Right ventricle myocardium superior (tissue), 1 donor: ENCODE measurements around the gene SNX8. TPM values are rescaled to one million over a fixed set of nuclear protein-coding genes. Genes with fewer than 3 reads are reported as not detected.

Source experiments
- ATAC-seq: fragments of 200-7000 bp; cut with Tn5 transposase; one replicate; pipeline ENCODE4 v1.9.1; 2020; ENCODE audit warnings: mild to moderate bottlenecking; ENCODE audit not compliant: poor library complexity
- DNase-seq: peaks from one replicate; pipeline ENCODE4 v3.0.0-alpha.2; 2020
- intact Hi-C: fragments of 100-400 bp; cut with DNase I; formaldehyde crosslinking; loops from one replicate; pipeline ENCODE4 v1.11.2; 2022
- total RNA-seq: library from RNA; stranded (reverse); fragmentation: NEBNext Ultra II Directional; extraction: Animal tissue kit (Norgen Biotek cat#: 25700); gene quantifications from one replicate; pipeline ENCODE4 v1.2.1, GENCODE V29; 2021
- donor health status: DM: no; HTN: yes; CAD: no; lungs with severe emphysema.

The SNX8 gene
- total RNA-seq, 1 donor from 2014 or later, result 19.1 TPM

GRCh38 chr7:2301511-2301863 lies 12.8 kb downstream of the SNX8 start:
- no peak for ATAC-seq
- peak; percentile 11 for DNase-seq
- intact Hi-C loops, result no loop called here

- intact Hi-C loops, result no loop called here
- DNase-seq (peak; percentile 8), ATAC-seq (no peak)
Observed at GRCh38 chr7:2299870-2300512, 14.2 kb downstream of the SNX8 start.

GRCh38 chr7:2299131-2299829 lies 15.0 kb downstream of the SNX8 start:
- ATAC-seq (peak; percentile 39), DNase-seq (peak; percentile 24)
- intact Hi-C loops, result no loop called here

- intact Hi-C loops, result no loop called here
- no peak for ATAC-seq
Observed at GRCh38 chr7:2296832-2297231, 17.4 kb downstream of the SNX8 start.

GRCh38 chr7:2295936-2296620 lies 18.2 kb downstream of the SNX8 start:
- DNase-seq (no peak), ATAC-seq (no peak)
- intact Hi-C loops, result no loop called here

More at GRCh38 chr7:2296832-2297231, 17.4 kb downstream of the SNX8 start:
- no peak for DNase-seq

GRCh38 chr7:2290877-2291276 lies 23.4 kb downstream of the SNX8 start:
- ATAC-seq, result no peak
- intact Hi-C loops, result no loop called here
- no peak for DNase-seq

GRCh38 chr7:2289621-2290020 lies 24.6 kb downstream of the SNX8 start:
- DNase-seq (peak; percentile 21), ATAC-seq (no peak)
- intact Hi-C loops, result no loop called here

- no peak for ATAC-seq
- DNase-seq, result peak; percentile 27
- intact Hi-C loops, result no loop called here
Observed at GRCh38 chr7:2289111-2289586, 25.1 kb downstream of the SNX8 start.

GRCh38 chr7:2288503-2288902 lies 25.7 kb downstream of the SNX8 start:
- intact Hi-C loops, result no loop called here
- peak; percentile 20 for DNase-seq
- no peak for ATAC-seq

GRCh38 chr7:2287745-2288144 lies 26.5 kb downstream of the SNX8 start:
- intact Hi-C loops, result no loop called here
- ATAC-seq (no peak), DNase-seq (peak; percentile 11)

- no peak for ATAC-seq
- no peak for DNase-seq
- intact Hi-C loops, result no loop called here
Observed at GRCh38 chr7:2283074-2283473, 31.2 kb downstream of the SNX8 start.

GRCh38 chr7:2282185-2282751 lies 32.0 kb downstream of the SNX8 start:
- DNase-seq, result peak; percentile 29
- intact Hi-C loops, result no loop called here
- no peak for ATAC-seq

- intact Hi-C loops, result no loop called here
- ATAC-seq, result peak; percentile 68
- DNase-seq, result peak; percentile 43
Observed at GRCh38 chr7:2281541-2281940, 32.7 kb downstream of the SNX8 start.

- DNase-seq (peak; percentile 2), ATAC-seq (no peak)
- intact Hi-C loops, result no loop called here
Observed at GRCh38 chr7:2280424-2280823, 33.8 kb downstream of the SNX8 start.

- ATAC-seq (no peak), DNase-seq (no peak)
- intact Hi-C loops, result no loop called here
Observed at GRCh38 chr7:2279896-2280295, 34.3 kb downstream of the SNX8 start.

GRCh38 chr7:2278026-2278425 lies 36.2 kb downstream of the SNX8 start:
- intact Hi-C loops, result no loop called here
- DNase-seq (peak; percentile 24), ATAC-seq (no peak)

- no peak for ATAC-seq
- peak; percentile 34 for DNase-seq
- intact Hi-C loops, result no loop called here
Observed at GRCh38 chr7:2276107-2276506, 38.1 kb downstream of the SNX8 start.

- intact Hi-C loops, result no loop called here
- DNase-seq, result no peak
- ATAC-seq, result no peak
Observed at GRCh38 chr7:2275101-2275500, 39.1 kb downstream of the SNX8 start.

- intact Hi-C loops, result no loop called here
- DNase-seq (peak; percentile 24), ATAC-seq (no peak)
Observed at GRCh38 chr7:2274666-2275065, 39.6 kb downstream of the SNX8 start.

- no peak for ATAC-seq
- intact Hi-C loops, result no loop called here
- peak; percentile 37 for DNase-seq
Observed at GRCh38 chr7:2273866-2274265, 40.4 kb downstream of the SNX8 start.
